Osteoblast (primary cell): ENCODE results near the gene NAB1. TPM values are rescaled to one million over a fixed set of nuclear protein-coding genes. Genes with fewer than 3 reads are reported as not detected.
"Not testable (repeated sequence)": the region's sequence is repeated elsewhere in the genome, so short reads cannot be mapped to it uniquely, and the experiment has no call there.

Source experiments
- DNase-seq: peaks from one replicate; pipeline ENCODE4 v3.0.0; 2011; ENCODE audit warnings: low spot score, mixed read lengths; ENCODE audit not compliant: insufficient read length; ENCODE audit errors: missing footprints
- H2AFZ ChIP-seq: 2 replicates; pipeline ENCODE4 v1.6.0; 2011; ENCODE audit warnings: mild to moderate bottlenecking, low read length
- H3K27ac ChIP-seq: 2 replicates; pipeline ENCODE4 v1.5.1; 2011; ENCODE audit warnings: mild to moderate bottlenecking, low read depth, low read length, moderate library complexity
- H3K27me3 ChIP-seq: 2 replicates; pipeline ENCODE4 v1.6.0; 2012; ENCODE audit warnings: mild to moderate bottlenecking, control low read depth, inconsistent platforms, low read length, moderate library complexity; ENCODE audit not compliant: insufficient read depth
- H3K36me3 ChIP-seq: 2 replicates; pipeline ENCODE4 v1.5.1; 2011; ENCODE audit warnings: mild to moderate bottlenecking, low read length, control low read depth, moderate library complexity; ENCODE audit not compliant: insufficient read depth
- H3K4me1 ChIP-seq: 2 replicates; pipeline ENCODE4 v1.5.1; 2011; ENCODE audit warnings: mild to moderate bottlenecking, low read length, control low read depth, moderate library complexity; ENCODE audit not compliant: insufficient read depth
- H3K4me2 ChIP-seq: 2 replicates; pipeline ENCODE4 v1.6.0; 2011; ENCODE audit warnings: mild to moderate bottlenecking, low read length; ENCODE audit not compliant: insufficient read depth
- H3K4me3 ChIP-seq: fragments of 200-600 bp; sonication (generic); 3 replicates; pipeline ENCODE4 v1.5.1; 2012; ENCODE audit warnings: mild to moderate bottlenecking, low read length, inconsistent platforms; ENCODE audit not compliant: insufficient read depth
- H3K79me2 ChIP-seq: 2 replicates; pipeline ENCODE4 v1.6.0; 2012; ENCODE audit warnings: mild to moderate bottlenecking, low read length, control low read depth, inconsistent platforms; ENCODE audit not compliant: insufficient read depth
- H3K9me3 ChIP-seq: 2 replicates; pipeline ENCODE4 v1.5.1; 2011; ENCODE audit warnings: low read depth, low read length, control low read depth
- H4K20me1 ChIP-seq: 2 replicates; pipeline ENCODE4 v1.6.0; 2012; ENCODE audit warnings: mild to moderate bottlenecking, low read length, control low read depth; ENCODE audit not compliant: insufficient read depth
- total RNA-seq: library from RNA; depleted of rRNA; stranded (reverse); fragments of >200 nt; gene quantifications from 2 replicates; pipeline ENCODE4 v1.2.3, GENCODE V29; 2012
- TF ChIP-seq, protein P1 (sequence below): IDR thresholded peaks from 2 replicates; pipeline ENCODE4 v1.5.1; 2011; ENCODE audit warnings: mild to moderate bottlenecking, low read depth, low read length, moderate library complexity; ENCODE audit errors: extremely low read depth

Gene NAB1
- total RNA-seq, 1 donor, result 44.2 TPM

DNA sequence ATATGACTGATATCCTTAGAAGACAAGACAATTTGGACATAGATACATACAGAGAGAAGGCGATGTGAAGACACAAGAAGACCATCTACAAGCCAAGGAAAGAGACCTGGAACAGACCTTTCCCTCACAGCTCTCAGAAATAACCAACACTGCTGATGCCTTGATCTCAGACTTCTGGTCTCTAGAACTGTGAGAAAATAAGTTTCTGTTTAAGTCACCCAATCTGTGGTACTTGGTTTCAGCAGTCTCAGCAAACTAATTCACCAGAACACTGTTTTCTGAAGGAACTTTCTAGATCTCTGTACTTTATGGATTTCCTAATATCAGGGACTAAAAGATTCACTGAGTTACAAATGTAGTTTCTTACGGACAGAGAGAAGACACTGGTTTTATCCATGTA is 58.8 kb downstream of the NAB1 start:
- Histone ChIP-seq H3K36me3 (no peaks in the 10 kb centered on the region), H3K4me3 (no peak overlapping the region), H3K9me3 (no peaks in the 10 kb centered on the region), H3K4me1 (peaks cover 5% of the 10 kb centered on the region), H3K27ac (no peak overlapping the region), H2AFZ (no peak overlapping the region), H3K4me2 (no peak overlapping the region), H3K27me3 (peaks cover 4% of the 10 kb centered on the region), H4K20me1 (no peaks in the 10 kb centered on the region), H3K79me2 (no peaks in the 10 kb centered on the region)
- no peak for DNase-seq
- TF ChIP-seq, protein P1, sequence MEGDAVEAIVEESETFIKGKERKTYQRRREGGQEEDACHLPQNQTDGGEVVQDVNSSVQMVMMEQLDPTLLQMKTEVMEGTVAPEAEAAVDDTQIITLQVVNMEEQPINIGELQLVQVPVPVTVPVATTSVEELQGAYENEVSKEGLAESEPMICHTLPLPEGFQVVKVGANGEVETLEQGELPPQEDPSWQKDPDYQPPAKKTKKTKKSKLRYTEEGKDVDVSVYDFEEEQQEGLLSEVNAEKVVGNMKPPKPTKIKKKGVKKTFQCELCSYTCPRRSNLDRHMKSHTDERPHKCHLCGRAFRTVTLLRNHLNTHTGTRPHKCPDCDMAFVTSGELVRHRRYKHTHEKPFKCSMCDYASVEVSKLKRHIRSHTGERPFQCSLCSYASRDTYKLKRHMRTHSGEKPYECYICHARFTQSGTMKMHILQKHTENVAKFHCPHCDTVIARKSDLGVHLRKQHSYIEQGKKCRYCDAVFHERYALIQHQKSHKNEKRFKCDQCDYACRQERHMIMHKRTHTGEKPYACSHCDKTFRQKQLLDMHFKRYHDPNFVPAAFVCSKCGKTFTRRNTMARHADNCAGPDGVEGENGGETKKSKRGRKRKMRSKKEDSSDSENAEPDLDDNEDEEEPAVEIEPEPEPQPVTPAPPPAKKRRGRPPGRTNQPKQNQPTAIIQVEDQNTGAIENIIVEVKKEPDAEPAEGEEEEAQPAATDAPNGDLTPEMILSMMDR, result no peak

GRCh38 chr2:190708650-190709049 is 59.8 kb downstream of the NAB1 start:
- not testable (repeated sequence) for H3K27ac ChIP-seq, H3K36me3 ChIP-seq, DNase-seq, H3K27me3 ChIP-seq, H3K4me1 ChIP-seq, H2AFZ ChIP-seq, H4K20me1 ChIP-seq, H3K79me2 ChIP-seq, H3K4me3 ChIP-seq, H3K9me3 ChIP-seq, H3K4me2 ChIP-seq

DNA sequence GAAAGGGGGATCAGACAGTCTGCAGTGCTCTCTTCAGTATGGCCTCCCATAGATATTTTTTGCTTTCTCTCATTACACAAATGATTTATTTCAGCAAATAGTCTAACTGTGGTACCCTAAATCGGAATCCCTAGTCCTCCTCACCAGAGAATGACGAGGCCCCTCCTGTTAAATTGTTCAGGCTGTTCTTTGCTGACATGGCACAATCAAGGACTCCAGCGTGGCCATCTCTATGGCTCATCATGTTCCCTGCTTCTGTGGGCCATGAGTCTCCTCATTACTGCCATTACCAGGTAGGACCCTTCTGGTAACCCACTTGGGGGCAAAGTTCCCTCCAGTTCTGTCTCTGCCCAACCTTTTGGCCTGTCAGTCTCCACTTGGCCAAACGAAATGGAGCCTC is 62.2 kb downstream of the NAB1 start:
- H4K20me1 ChIP-seq, result no peaks in the 10 kb centered on the region
- TF ChIP-seq, protein P1, result no peak
- H3K9me3 ChIP-seq, result no peaks in the 10 kb centered on the region
- H3K27ac ChIP-seq, result no peak overlapping the region
- no peaks in the 10 kb centered on the region for H3K36me3 ChIP-seq
- H3K4me3 ChIP-seq, result no peak overlapping the region
- no peaks in the 10 kb centered on the region for H3K27me3 ChIP-seq
- H3K4me1 ChIP-seq, result peaks cover 11% of the 10 kb centered on the region
- H3K4me2 ChIP-seq, result no peak overlapping the region
- no peaks in the 10 kb centered on the region for H3K79me2 ChIP-seq
- no peak overlapping the region for H2AFZ ChIP-seq
- no peak for DNase-seq

DNA sequence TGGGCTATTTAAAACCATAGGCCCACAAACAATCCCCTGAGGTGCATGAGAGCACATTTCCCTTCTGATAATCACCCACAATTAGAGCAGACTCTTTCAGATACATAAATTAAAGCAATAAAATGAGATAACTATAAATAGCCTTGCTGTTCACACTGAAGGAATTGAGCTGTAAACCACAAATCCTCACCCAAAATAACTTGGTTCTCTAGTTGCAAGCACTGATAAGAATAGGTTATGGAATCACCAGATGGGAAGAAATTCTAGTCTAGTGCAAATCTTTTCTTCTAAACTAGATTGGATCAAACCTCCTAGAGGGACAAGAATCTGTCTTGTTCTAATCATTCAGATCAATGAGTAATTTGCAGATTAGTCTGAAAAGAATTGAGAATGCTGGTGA is 64.6 kb downstream of the NAB1 start:
- Histone ChIP-seq H4K20me1 (no peaks in the 10 kb centered on the region), H2AFZ (no peak overlapping the region), H3K36me3 (no peaks in the 10 kb centered on the region), H3K27ac (no peak overlapping the region), H3K27me3 (no peaks in the 10 kb centered on the region), H3K4me1 (peaks cover 11% of the 10 kb centered on the region), H3K4me3 (no peak overlapping the region), H3K9me3 (no peaks in the 10 kb centered on the region), H3K79me2 (no peaks in the 10 kb centered on the region), H3K4me2 (no peak overlapping the region)
- TF ChIP-seq, protein P1, result no peak
- DNase-seq, result no peak

- TF ChIP-seq, protein P1, result no peak
- no peaks in the 10 kb centered on the region for H3K36me3 ChIP-seq
- peaks cover 19% of the 10 kb centered on the region for H3K4me1 ChIP-seq
- H3K27me3 ChIP-seq, result no peaks in the 10 kb centered on the region
- no peak overlapping the region for H3K4me2 ChIP-seq
- no peak overlapping the region for H3K4me3 ChIP-seq
- no peaks in the 10 kb centered on the region for H3K79me2 ChIP-seq
- no peak overlapping the region for H2AFZ ChIP-seq
- no peaks in the 10 kb centered on the region for H3K9me3 ChIP-seq
- no peak overlapping the region for H3K27ac ChIP-seq
- no peak for DNase-seq
- no peaks in the 10 kb centered on the region for H4K20me1 ChIP-seq
Measured at GRCh38 chr2:190714958-190715357, 66.1 kb downstream of the NAB1 start.
